Psoas muscle (tissue), 8 donors: Measurements from ENCODE around the gene TSN. TPM values are rescaled to one million over a fixed set of nuclear protein-coding genes. Genes with fewer than 3 reads are reported as not detected.
"Not testable (repeated sequence)": the region's sequence is repeated elsewhere in the genome, so short reads cannot be mapped to it uniquely, and the experiment has no call there.

Experiments used
- ATAC-seq, 4 donors: fragments of 200-7000 bp; cut with Tn5 transposase; one replicate each; pipeline ENCODE4 v1.9.1; 2020; ENCODE audit warnings: moderate library complexity in 3 of 4, mild to moderate bottlenecking in 2 of 4
- DNase-seq, 2 donors: peaks; one replicate each; pipeline ENCODE4 v3.0.0-alpha.2; 2020
- H3K27ac ChIP-seq: fragments of 200-600 bp; one replicate; pipeline ENCODE4 v1.8.0; 2022
- H3K27me3 ChIP-seq, 3 donors: fragments of 200-600 bp in 1 of 3; one replicate each; pipeline versions ENCODE4 v1.6.1 to v1.8.0; 2013 to 2022; ENCODE audit warnings: low read length in 2 of 3, mild to moderate bottlenecking in 2 of 3, moderate library complexity in 1 of 3; ENCODE audit not compliant: insufficient read depth in 3 of 3
- H3K36me3 ChIP-seq, 2 donors: fragments of 200-600 bp in 1 of 2; one replicate each; pipeline versions ENCODE4 v1.6.1 to v1.8.0; 2013 to 2022; ENCODE audit warnings: low read depth in 1 of 2, mild to moderate bottlenecking in 1 of 2, moderate library complexity in 1 of 2; ENCODE audit not compliant: insufficient read depth in 1 of 2
- H3K4me1 ChIP-seq: fragments of 200-600 bp; one replicate; pipeline ENCODE4 v1.8.0; 2022
- H3K4me3 ChIP-seq: fragments of 200-600 bp; one replicate; pipeline ENCODE4 v1.8.0; 2022; ENCODE audit warnings: mild to moderate bottlenecking
- H3K9me3 ChIP-seq: fragments of 200-600 bp; one replicate; pipeline ENCODE4 v1.8.0; 2022
- CTCF ChIP-seq: fragments of 200-600 bp; IDR thresholded peaks from one replicate; pipeline ENCODE4 v1.8.0; 2022; ENCODE audit warnings: antibody characterized with exemption
- WGBS, 3 donors: extraction: QIAGEN DNeasy Blood & Tissue Kit; methylation state at CpG; one replicate each; pipeline versions ENCODE4 v1.1.6 to v1.1.7; 2013; 5-methylcytosine and 5-hydroxymethylcytosine counted together
- intact Hi-C, 2 donors: fragments of 100-400 bp; cut with DNase I; formaldehyde crosslinking; loops; one replicate each; pipeline versions ENCODE4 v1.11.0 to v1.14.2; 2022
- polyA plus RNA-seq, 3 donors: library from polyadenylated mRNA; stranded (reverse); fragments of 200-250 nt; gene quantifications; one replicate each; pipeline ENCODE4 v1.2.3, GENCODE V29; 2013
- total RNA-seq, 4 donors: library from RNA; stranded (reverse); fragmentation: NEBNext Ultra II Directional in 2 of 4; extraction: Animal tissue kit (Norgen Biotek cat#: 25700) in 2 of 4; gene quantifications; one replicate each; pipeline versions ENCODE4 v1.2.1 to v1.2.4, GENCODE V29; 2021 to 2023
- donor health status: healthy with polysubstance abuse.
- donor health status: DM: no; HTN: no; CAD: no; lungs with moderate emphysema.
- donor health status: Bipolar disorder and iron deficiency.
- donor health status: healthy.
- donor health status: DM: yes; HTN: yes; CAD: no.
- donor health status: DM: no; HTN: no; CAD: no.
- donor health status: DM: no; HTN: no; CAD: no.
- donor health status: DM: yes; HTN: yes; CAD: no.

TSN gene
- total and polyA plus RNA-seq, 7 donors, result 25.0 to 68.4 (median 40.5) TPM

- DNase-seq (no peak), ATAC-seq (no peak)
- intact Hi-C loops, result no loop called here
- Histone ChIP-seq H3K9me3 (no peaks in the 10 kb centered on the region), H3K27ac (no peak overlapping the region), H3K27me3 (peaks cover 0 to 2% (median 0%) of the 10 kb centered on the region in 3 donors), H3K36me3 (no peaks in the 10 kb centered on the region), H3K4me1 (peaks cover 2% of the 10 kb centered on the region), H3K4me3 (no peak overlapping the region)
- 82 to 88% (median 83%) methylated on average over 8 of the region's 8 CpGs for WGBS, 3 donors
- TF ChIP-seq CTCF, result no peak
These were observed 59.8 kb downstream of the TSN start for GRCh38 chr2:121815216-121815615.

GRCh38 chr2:121816797-121817196, 61.3 kb downstream of the TSN start:
- H3K27me3 ChIP-seq, result peaks cover 0 to 2% (median 0%) of the 10 kb centered on the region in 3 donors
- no peak overlapping the region for H3K4me3 ChIP-seq
- 76 to 87% (median 79%) methylated on average over 7 of the region's 7 CpGs for WGBS, 3 donors
- ATAC-seq (no peak), DNase-seq (no peak)
- intact Hi-C loops, result no loop called here
- H3K36me3 ChIP-seq, result no peaks in the 10 kb centered on the region
- H3K4me1 ChIP-seq, result no peaks in the 10 kb centered on the region
- no peak for TF ChIP-seq CTCF
- H3K27ac ChIP-seq, result no peak overlapping the region
- no peaks in the 10 kb centered on the region for H3K9me3 ChIP-seq

- DNase-seq, H3K9me3 ChIP-seq, H3K27me3 ChIP-seq, H3K4me1 ChIP-seq, H3K4me3 ChIP-seq, ATAC-seq, H3K36me3 ChIP-seq, intact Hi-C loops, H3K27ac ChIP-seq: not testable (repeated sequence)
- WGBS, 3 donors, result 96 to 100% (median 100%) methylated on average over 1 of the region's 1 CpG
These were observed 61.9 kb downstream of the TSN start for GRCh38 chr2:121817304-121817703.

Other genes starting within 250 kb of the TSN start
- gene RNU4ATAC, start 224.8 kb upstream of the TSN start, total RNA-seq, result not detected
- not detected for gene RNU4ATAC, start 224.8 kb upstream of the TSN start, polyA plus RNA-seq
- gene CLASP1, start 106.2 kb upstream of the TSN start, total RNA-seq, result 10 to 100 TPM; 38.8 to 60.7 (median 50.4) TPM
- 10 to 100 TPM; 11.6 to 27.3 (median 12.3) TPM for gene CLASP1, start 106.2 kb upstream of the TSN start, polyA plus RNA-seq
- 10 to 100 TPM; 46.5 to 74.3 (median 56.6) TPM for gene NIFK, start 18.8 kb upstream of the TSN start, total RNA-seq
- gene NIFK, start 18.8 kb upstream of the TSN start, polyA plus RNA-seq, result 100 to 1,000 TPM in 1 of 3 donors, 10 to 100 TPM in 2; 48.8 to 116 (median 48.9) TPM